HG03025 (cell line): ENCODE results near the gene HMGCLL1.

ENCODE experiments used
- ATAC-seq: cut with Tn5 transposase; IDR thresholded peaks from one replicate; pipeline ENCODE4 v1.9.1; 2021; ENCODE audit warnings: mild to moderate bottlenecking, moderate library complexity; ENCODE audit not compliant: unreplicated experiment, low FRiP score

Gene HMGCLL1

DNA sequence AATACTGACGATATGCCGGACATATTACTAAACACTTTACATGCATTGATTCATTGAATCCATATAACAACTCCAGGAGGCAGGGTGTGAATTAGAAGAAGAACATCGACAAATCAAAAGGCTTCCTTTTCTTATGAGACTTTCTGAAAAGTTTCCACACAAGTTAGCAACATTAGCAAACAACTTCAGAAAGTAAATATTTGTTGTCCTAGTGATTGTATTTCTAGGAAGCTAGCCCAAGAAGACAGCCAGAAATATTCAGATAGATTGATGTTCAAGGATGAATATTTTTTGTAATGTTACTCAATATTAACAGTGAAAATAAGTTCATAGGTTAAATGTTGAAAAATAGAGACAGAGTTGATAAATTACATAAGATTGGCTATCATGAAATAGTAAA, 131.1 kb downstream of the HMGCLL1 start:
- no peak for ATAC-seq

DNA sequence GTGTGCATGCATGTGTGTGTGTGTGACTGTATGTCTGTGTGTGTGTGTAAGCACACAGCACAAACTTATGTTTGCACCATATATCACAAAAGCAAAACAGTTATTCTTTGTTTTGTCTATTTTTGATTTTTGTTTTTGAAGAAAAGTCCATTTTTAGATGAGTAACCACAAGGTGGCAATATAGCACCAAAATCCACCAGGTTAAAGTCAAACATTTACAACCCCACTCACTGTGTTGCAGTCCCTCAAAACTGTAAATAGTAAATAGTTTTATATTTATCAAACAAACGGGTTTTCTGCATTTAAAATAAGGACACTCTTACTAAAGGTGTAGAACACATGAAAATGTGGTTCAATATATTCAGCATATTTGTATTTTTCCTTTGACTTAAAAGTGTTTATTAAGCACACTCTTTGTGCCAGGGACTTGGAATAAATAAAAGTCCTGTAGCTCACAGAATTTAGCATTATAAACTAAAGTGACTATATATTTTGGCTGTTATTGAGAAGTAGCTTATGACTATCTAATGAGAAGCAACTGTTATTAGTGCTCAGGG, 133.3 kb downstream of the HMGCLL1 start:
- no peak for ATAC-seq

- ATAC-seq, result no peak
These were observed 135.5 kb downstream of the HMGCLL1 start for GRCh38 chr6:55443238-55444134.

- no peak for ATAC-seq
These were observed 140.8 kb downstream of the HMGCLL1 start for GRCh38 chr6:55438203-55438602.

DNA sequence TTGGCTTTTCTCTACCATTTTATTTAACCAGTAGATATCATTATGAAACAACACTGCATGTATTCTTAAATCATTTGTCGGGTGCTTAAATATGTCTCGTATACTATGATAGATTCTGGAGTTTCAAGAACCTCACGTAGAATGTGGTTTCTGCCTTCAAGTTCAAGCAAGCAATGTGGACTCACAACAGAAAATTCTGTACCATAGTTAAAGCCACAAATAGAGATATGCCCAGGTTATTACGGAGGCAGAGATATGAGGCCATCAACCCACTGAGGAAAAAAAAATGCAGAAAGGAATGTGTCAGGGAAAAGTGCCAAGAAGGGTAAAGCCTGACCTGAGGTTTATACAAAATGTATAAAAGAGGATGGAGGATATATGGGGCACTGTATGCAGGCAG, 141.9 kb downstream of the HMGCLL1 start:
- no peak for ATAC-seq

- ATAC-seq, result no peak
These were observed 145.4 kb downstream of the HMGCLL1 start for GRCh38 chr6:55433446-55434130.

- no peak for ATAC-seq
These were observed 155.1 kb downstream of the HMGCLL1 start for GRCh38 chr6:55423933-55424332.

DNA sequence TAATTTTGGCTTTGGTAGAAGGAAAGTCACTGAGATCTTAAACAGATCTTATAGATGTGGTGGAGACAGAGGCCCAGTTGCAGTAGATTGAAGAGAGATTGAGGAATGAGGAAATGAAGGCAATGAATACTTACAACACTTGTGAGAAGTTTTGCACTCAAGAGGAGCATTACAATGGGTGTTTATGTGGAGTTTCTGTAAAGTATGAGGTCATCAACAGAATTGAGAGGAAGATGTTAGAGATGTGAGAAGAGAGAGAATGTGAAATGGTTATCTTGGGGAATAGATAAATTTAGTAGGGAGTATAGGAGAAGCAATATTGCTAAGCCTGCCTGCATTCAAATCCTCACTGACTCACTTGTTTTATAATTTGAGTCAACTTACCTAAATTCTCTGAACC, 168.3 kb downstream of the HMGCLL1 start:
- ATAC-seq, result no peak

- ATAC-seq, result no peak
These were observed 173.3 kb downstream of the HMGCLL1 start for GRCh38 chr6:55405474-55406235.

DNA sequence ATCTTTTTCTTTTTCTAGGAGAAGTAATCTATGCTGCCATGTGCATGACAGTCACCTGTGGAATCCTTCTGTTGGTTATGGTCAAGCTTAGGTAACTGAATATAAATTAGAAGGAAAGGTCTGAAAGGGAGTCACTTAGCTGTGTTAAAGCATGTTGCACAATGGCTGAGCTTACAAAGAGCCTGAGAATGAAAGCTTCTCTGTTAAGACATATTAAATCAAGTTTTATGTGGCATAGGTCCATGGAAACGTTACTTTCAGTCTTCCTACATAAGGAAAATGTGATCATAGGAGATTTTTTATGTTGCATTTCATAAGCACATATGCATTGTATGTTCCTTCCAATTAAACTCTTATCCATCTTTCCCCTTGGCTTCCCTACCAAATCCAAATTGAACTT, 179.6 kb downstream of the HMGCLL1 start:
- ATAC-seq, result no peak

- ATAC-seq, result no peak
These were observed 181.0 kb downstream of the HMGCLL1 start for GRCh38 chr6:55397986-55398385.

GRCh38 chr6:55395871-55396270, 183.1 kb downstream of the HMGCLL1 start:
- no peak for ATAC-seq

GRCh38 chr6:55388211-55388610, 190.8 kb downstream of the HMGCLL1 start:
- ATAC-seq, result no peak
